Ammon's horn (tissue), 1 donor: ENCODE results near the gene BRMS1L.
"Not testable (repeated sequence)": the region's sequence is repeated elsewhere in the genome, so short reads cannot be mapped to it uniquely, and the experiment has no call there.

Source experiments
- DNase-seq: peaks from one replicate; pipeline ENCODE4 v3.0.0-alpha.2; 2016; ENCODE audit warnings: low spot score

BRMS1L gene

DNA sequence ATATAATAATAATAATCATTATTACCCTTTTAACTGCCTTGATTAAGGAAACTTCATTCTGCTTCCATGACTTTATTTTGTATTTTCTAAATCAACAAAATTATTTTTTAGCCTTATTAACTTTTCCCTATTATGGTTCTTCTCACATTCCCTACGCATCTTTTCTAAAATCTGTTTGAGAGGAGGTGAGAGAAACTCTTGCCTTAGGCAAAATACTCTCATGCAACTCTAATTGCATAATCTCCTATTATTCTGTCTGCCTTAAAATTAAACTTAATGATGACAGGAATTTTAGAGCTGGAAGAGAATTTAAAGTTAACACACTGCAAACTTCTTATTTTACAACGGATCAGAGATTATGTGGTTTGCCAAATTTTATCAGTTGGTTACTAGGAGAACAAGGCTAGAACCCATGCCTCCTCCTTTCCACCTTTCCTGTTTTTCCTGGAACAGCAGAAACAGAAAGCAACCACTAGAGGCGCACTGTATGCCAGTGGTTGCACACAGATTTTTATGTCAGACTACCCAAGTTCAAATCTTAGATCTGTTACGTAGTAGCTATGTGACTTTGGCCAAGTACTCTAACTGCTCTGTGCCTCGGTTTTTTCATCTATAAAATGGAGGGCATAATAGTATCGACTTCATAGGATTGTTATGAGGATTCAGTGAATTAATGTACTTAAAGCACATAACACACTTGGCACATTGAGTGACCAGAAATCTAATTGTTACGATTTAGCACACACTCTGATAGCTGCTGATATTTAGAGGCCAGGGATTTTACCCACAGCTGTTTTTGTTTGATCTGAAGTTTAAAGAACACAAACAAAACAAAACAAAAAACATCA, 4.3 kb upstream of the BRMS1L start:
- DNase-seq: peak; percentile 17

GRCh38 chr14:35822501-35822900, 3.6 kb upstream of the BRMS1L start:
- DNase-seq: no peak

GRCh38 chr14:35824446-35825165, 1.5 kb upstream of the BRMS1L start:
- not testable (repeated sequence) for DNase-seq

DNA sequence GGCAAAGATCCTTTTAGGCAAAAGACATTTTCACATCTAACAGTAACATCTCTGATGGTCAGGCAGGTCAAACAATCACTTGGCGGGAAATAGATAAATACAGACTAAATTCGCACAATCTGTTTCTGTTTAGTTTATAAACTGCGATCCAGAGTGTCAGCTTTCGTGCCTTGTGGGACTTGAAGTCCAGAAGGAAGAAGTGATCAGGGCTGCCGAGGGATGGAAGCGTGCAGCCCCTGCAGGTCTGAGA, 245 bp upstream of the BRMS1L start:
- DNase-seq: no peak

DNA sequence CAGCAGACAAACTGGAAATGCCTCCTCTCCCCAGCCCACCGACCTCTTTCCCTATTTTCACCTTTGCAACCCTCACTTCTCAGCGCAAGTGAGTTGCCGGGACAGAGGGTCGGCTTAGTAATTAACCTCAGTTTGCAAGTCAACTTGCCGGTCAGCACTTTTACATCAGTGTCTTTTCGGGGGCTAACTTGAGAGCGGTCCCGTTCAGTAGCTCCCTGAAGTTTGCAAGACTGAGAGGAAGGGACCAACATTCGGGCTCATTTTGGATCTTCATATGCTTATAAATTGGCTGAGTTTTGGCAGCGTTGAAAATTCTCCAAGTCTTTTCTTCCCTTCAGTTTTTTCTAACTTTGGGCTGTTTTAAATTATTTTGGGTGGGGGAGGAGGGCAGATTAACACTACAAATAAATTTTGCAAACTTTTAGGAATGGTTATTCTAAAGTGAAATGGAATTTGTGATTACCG, 846 bp downstream of the BRMS1L start:
- DNase-seq: no peak

GRCh38 chr14:35827678-35828472, 1.7 kb downstream of the BRMS1L start:
- DNase-seq: no peak

GRCh38 chr14:35829449-35829848, 3.3 kb downstream of the BRMS1L start:
- no peak for DNase-seq

DNA sequence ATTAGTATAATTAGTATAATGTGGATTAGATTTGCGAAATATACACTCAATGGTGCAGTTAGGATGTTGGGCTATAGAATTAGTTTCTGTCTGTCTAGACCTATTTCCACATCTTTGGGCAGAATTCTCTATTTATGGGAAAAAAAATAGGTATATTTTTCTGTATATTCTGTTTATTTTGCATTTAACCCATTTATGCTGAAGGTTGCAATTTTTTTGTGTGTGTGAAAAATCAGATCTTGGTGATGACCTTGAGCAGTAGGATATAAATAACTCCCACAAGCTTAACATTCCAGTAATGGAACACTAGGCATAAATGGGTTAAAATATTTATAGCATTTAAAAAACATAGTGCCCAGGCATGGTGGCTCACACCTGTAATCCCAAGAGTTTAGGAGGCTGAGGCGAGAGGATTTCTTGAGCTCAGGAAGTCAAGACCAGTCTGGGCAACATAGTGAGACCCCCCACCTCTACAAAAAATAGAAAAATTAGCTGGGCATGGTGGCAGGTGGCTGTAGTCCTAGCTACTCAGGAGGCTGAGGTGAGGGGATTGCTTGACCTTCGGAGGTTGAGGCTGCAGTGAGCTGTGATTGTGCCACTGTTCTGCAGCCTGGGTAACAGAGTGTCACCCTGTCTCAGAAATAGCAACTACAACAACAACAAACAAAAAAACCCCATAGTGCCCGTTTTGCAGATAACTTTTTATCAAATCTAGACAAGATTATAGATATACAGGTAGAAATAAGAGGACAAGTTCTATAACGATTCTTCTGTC, 9.3 kb downstream of the BRMS1L start:
- no peak for DNase-seq

GRCh38 chr14:35841704-35842103, 15.6 kb downstream of the BRMS1L start:
- DNase-seq: not testable (repeated sequence)

- not testable (repeated sequence) for DNase-seq
Measured at GRCh38 chr14:35842245-35842644, 16.1 kb downstream of the BRMS1L start.

GRCh38 chr14:35844494-35844893, 18.4 kb downstream of the BRMS1L start:
- DNase-seq: no peak

DNA sequence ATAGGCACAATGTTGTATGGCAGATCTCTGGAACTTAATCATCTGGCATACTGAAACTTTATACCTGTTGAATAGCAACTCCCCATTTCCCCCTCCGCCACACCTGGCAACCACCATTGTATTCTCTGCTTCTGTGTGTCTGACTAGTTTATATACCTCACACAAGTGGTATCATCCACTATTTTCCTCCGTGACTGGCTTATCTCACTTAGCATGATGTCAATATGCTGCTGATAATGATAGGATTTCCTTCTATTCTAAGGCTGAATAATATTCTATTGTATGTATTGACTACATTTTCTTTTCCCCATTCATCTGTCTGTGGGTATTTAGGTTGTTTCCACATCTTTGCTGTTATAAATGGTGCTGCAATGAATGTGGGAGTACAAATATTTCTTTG, 21.5 kb downstream of the BRMS1L start:
- no peak for DNase-seq

- DNase-seq: no peak
Measured at GRCh38 chr14:35849122-35849521, 23.0 kb downstream of the BRMS1L start.

DNA sequence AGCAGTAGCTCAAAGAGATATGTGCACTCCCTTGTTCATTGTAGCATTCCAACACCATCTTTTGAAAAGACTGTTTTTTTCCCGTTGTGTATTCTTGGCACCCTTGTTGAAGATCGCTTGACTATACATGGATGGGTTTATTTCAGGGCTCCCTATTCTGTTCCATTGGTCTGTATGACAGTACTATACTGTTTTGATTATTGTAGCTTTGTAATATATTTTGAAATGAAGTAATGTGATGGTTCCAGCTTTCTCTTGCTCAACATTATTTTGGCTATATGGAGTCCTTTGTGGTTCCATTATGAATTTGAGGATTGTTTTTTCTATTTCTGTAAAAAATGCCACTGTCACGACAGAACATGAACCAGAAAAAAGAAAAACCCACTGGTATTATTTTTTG, 25.7 kb downstream of the BRMS1L start:
- no peak for DNase-seq

GRCh38 chr14:35853225-35853624, 27.1 kb downstream of the BRMS1L start:
- no peak for DNase-seq

GRCh38 chr14:35854696-35855270, 28.6 kb downstream of the BRMS1L start:
- no peak for DNase-seq

DNA sequence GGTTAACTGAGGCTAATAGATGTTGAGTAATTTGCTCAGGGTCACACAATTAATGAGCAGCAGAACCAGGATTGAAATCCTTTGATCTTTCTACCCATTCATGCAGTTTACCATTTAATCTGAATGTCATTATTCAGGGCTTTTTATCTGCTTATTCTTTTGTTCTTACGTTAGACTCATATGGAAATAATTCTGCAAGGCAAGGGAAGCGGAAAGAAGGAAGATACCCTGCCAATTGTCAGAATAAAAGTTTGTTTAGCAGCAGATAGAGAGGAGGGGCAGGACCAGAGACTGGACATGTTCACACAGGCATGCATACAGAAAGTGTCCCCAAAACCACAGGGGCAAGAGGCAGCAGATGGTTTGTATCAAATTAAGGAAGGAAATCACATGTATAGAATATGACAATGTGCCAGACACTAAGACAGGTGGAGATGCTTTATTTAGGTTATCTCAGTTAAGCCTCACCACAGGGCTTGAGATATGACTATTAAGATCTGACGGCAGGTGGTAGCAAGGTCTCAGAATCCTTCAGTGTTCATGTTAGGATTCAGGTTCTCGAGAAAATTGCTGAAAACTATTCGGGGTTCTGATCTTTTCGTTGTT, 29.8 kb downstream of the BRMS1L start:
- DNase-seq: no peak

- DNase-seq: no peak
Measured at GRCh38 chr14:35858521-35859209, 32.5 kb downstream of the BRMS1L start.

DNA sequence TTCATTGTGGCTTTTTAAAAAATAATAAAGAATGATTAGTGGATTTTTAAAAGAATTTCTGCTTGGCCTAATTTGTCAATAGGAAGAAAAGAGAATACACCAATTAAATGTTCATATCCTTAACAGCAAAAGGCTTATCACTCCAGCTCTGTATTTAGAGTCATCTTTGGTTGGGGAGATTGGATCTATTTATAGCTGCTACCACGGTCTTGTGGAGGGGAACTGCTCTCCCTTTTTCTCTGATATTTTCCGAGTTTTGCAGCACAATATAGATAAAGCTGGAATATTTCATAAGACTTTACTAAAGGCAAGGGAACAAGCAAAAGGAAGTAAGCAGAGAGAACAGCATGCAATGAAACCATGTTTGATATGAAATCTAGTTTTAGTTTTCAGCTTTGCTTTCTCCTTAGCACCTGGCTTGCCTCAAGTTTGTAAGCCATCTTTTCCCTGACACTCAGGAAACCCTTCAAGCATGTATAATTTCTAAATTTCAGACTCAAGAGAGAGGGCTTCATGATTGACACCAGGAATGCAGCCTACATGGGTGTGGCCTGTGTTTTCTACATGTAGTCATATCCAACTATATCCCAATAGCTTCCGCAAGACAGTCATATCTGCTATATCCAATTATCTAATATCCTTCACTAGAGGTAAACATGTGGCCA, 35.2 kb downstream of the BRMS1L start:
- DNase-seq: no peak
